GM13976 (cell line): ENCODE data around the gene VWA8.
A peak's percentile ranks its signal among the peaks of the same experiment; 100 is the strongest.

ENCODE experiments used
- DNase-seq: peaks from one replicate; pipeline ENCODE4 v3.0.0; 2012; ENCODE audit warnings: low spot score
- CTCF ChIP-seq: IDR thresholded peaks from 2 replicates; pipeline ENCODE4 v1.5.1; 2012; ENCODE audit warnings: borderline replicate concordance, mild to moderate bottlenecking; ENCODE audit not compliant: insufficient read depth; ENCODE audit errors: extremely low read depth, missing control alignments, control extremely low read depth
- in situ Hi-C: fragments of 300-500 bp; cut with MboI; formaldehyde crosslinking; loops from one replicate; pipeline ENCODE4 v1.12.0; 2022; ENCODE audit warnings: low sequenced_read_pairs, mixed read lengths, inconsistent platforms; ENCODE audit not compliant: unreplicated experiment

VWA8 gene

GRCh38 chr13:41821238-41821594 is 139.7 kb downstream of the VWA8 start:
- in situ Hi-C loops = no loop called here

GRCh38 chr13:41820581-41821237 is 140.2 kb downstream of the VWA8 start:
- TF ChIP-seq CTCF = no peak
- in situ Hi-C loops = no loop called here

More at GRCh38 chr13:41821238-41821594, 139.7 kb downstream of the VWA8 start:
- no peak for TF ChIP-seq CTCF
- DNase-seq = no peak

GRCh38 chr13:41816057-41816456 is 144.9 kb downstream of the VWA8 start:
- no peak for DNase-seq
- in situ Hi-C loops = no loop called here
- no peak for TF ChIP-seq CTCF

More at GRCh38 chr13:41820581-41821237, 140.2 kb downstream of the VWA8 start:
- DNase-seq = no peak

- in situ Hi-C loops = no loop called here
- no peak for TF ChIP-seq CTCF
- no peak for DNase-seq
These were observed 147.5 kb downstream of the VWA8 start for GRCh38 chr13:41813426-41813825.

GRCh38 chr13:41812851-41813250 is 148.1 kb downstream of the VWA8 start:
- in situ Hi-C loops = no loop called here
- TF ChIP-seq CTCF = no peak
- peak; percentile 25 for DNase-seq

- DNase-seq = no peak
- in situ Hi-C loops = no loop called here
- no peak for TF ChIP-seq CTCF
These were observed 148.7 kb downstream of the VWA8 start for GRCh38 chr13:41812237-41812636.
